ENCODE measurements around the gene SLAMF6. TPM values are rescaled to one million over a fixed set of nuclear protein-coding genes. Genes with fewer than 3 reads are reported as not detected.

SLAMF6 gene
- not detected in 2 replicates for total RNA-seq (2022)
- percentile 12 among the genes with signal in this experiment for Bru-seq, nascent RNA
- not detected for BruChase-seq, experiment 1, labeled RNA remaining after a 6-hour chase
- not detected for BruChase-seq, experiment 2, labeled RNA remaining after a 2-hour chase
- long read RNA-seq = 0 reads

DNA sequence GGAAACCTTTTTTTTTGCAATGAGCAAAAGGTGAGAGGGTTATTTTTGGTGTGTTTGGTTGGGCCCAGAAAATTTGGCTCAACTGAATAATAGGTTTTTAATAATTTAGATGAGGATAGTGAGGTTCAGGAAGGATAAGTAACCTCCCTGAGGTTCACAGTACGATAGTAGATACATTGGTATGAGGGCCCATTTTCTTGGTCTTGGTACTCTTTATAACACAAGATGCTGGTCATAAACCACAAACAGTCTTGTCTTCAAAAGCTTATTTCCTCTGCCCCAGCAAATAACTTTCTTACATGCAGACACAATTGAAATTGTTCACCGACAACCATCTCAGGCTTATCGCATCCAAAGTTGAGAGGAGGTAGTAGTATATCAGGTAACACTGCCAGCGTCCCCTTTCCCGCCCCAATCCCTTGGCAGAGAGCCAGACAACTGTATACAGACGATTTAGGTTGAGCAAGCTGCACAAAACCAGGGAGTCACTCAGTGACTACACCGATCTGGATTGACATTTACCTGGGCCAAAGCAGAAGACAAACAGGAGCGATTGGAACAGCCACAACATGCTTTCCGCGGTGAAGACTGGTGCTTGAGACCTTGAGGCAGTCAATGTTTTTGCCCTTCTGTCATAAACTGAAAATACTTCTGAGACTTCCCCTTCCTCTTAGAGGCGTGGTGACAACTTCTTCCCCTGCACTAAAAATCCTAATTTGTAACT, at the start of gene SLAMF6:
TSS of gene SLAMF6 (minus strand) at position 634 of the 724 bp plus-strand sequence. CDS start at position 571, 63 bp downstream.
- Mint-ChIP-seq H3K27me3 (ENCODE audit: unreplicated experiment) (peaks cover 11% of the 10 kb centered on the region), H3K27ac (ENCODE audit: unreplicated experiment) (no peak within 1 kb of the TSS), H3K9me3 (ENCODE audit: low read depth, unreplicated experiment) (peaks cover 5% of the 10 kb centered on the region), H3K4me3 (ENCODE audit: low read depth, unreplicated experiment) (no peak within 1 kb of the TSS), H3K36me3 (ENCODE audit: insufficient read depth, unreplicated experiment) (no peaks in the 10 kb centered on the region), H3K4me1 (ENCODE audit: low read depth, unreplicated experiment) (peaks cover 34% of the 10 kb centered on the region)
- CTCF ChIA-PET = interaction anchor here (0.7 kb wide), 1 partner anchor 289 kb away, joined by 3 read pairs; no protein-coding TSS in a partner anchor
- peak; percentile 27 for DNase-seq
- intact Hi-C loops (cut with micrococcal nuclease; ENCODE audit: unreplicated experiment) = no loop called here
- no TSS peak for BruUV-seq (replicated peaks)
- no peak for TF ChIP-seq CTCF (IDR thresholded peaks at IDR 0.05; ENCODE audit: unreplicated experiment)

DNA sequence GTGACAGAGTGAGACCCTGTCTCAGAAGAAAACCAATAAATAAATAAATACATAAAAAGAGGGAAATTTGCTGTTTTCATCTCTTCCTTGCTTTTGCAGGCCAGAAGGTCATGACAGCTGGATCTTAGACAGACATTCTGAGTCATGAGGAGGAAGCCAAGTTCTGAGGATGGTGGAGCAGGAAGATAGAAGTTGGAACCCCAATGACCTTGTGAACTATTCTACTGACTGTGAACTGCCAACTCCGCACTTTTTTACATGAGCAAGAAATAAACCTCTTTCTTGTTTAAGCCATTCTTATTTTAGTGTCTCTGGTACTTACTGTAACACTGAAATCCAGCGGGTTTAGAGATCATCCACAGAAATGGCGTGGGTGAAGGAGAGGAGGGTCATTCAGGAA, 47.8 kb upstream of the SLAMF6 start:
- BruUV-seq (replicated peaks) = no TSS peak

DNA sequence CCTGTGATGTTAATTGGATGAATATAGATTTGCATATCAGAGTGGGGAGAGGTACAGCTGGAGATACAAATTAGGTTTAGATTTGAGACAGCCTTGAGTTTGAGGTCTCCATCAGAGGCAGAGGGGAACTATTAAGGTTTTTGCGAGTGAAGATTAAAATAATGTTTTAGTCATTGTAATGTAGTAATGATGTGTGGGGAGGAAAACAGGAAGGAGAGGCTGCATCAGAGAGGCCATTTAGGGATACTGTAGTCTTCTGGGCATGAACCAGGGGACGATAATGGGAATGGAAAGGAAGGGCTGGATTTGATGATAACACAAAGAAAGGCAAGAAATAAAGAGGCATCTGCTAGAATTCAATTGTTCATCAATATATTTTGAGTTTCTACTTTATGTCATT, 46.8 kb upstream of the SLAMF6 start:
- H3K27me3 Mint-ChIP-seq (ENCODE audit: unreplicated experiment) = peaks cover 66% of the 10 kb centered on the region
- TF ChIP-seq CTCF (IDR thresholded peaks at IDR 0.05; ENCODE audit: unreplicated experiment) = no peak
- no peaks in the 10 kb centered on the region for H3K4me1 Mint-ChIP-seq (ENCODE audit: low read depth, unreplicated experiment)
- no TSS peak for BruUV-seq (replicated peaks)
- no peaks in the 10 kb centered on the region for H3K36me3 Mint-ChIP-seq (ENCODE audit: insufficient read depth, unreplicated experiment)
- intact Hi-C loops (cut with micrococcal nuclease; ENCODE audit: unreplicated experiment) = no loop called here
- DNase-seq = no peak
- H3K27ac Mint-ChIP-seq (ENCODE audit: unreplicated experiment) = no peak overlapping the region
- H3K9me3 Mint-ChIP-seq (ENCODE audit: low read depth, unreplicated experiment) = no peaks in the 10 kb centered on the region
- CTCF ChIA-PET = interaction anchor here (0.6 kb wide), 1 partner anchor 226 kb away, joined by 4 read pairs; no protein-coding TSS in a partner anchor
- H3K4me3 Mint-ChIP-seq (ENCODE audit: low read depth, unreplicated experiment) = no peak overlapping the region

More for the DNA sequence above, 47.8 kb upstream of the SLAMF6 start:
- no peak for DNase-seq
- Mint-ChIP-seq H3K36me3 (ENCODE audit: insufficient read depth, unreplicated experiment) (no peaks in the 10 kb centered on the region), H3K4me3 (ENCODE audit: low read depth, unreplicated experiment) (no peak overlapping the region), H3K4me1 (ENCODE audit: low read depth, unreplicated experiment) (no peaks in the 10 kb centered on the region), H3K27me3 (ENCODE audit: unreplicated experiment) (peaks cover 68% of the 10 kb centered on the region), H3K9me3 (ENCODE audit: low read depth, unreplicated experiment) (no peaks in the 10 kb centered on the region), H3K27ac (ENCODE audit: unreplicated experiment) (no peak overlapping the region)
- CTCF ChIA-PET = no interaction called here
- TF ChIP-seq CTCF (IDR thresholded peaks at IDR 0.05; ENCODE audit: unreplicated experiment) = no peak
- intact Hi-C loops (cut with micrococcal nuclease; ENCODE audit: unreplicated experiment) = no loop called here

DNA sequence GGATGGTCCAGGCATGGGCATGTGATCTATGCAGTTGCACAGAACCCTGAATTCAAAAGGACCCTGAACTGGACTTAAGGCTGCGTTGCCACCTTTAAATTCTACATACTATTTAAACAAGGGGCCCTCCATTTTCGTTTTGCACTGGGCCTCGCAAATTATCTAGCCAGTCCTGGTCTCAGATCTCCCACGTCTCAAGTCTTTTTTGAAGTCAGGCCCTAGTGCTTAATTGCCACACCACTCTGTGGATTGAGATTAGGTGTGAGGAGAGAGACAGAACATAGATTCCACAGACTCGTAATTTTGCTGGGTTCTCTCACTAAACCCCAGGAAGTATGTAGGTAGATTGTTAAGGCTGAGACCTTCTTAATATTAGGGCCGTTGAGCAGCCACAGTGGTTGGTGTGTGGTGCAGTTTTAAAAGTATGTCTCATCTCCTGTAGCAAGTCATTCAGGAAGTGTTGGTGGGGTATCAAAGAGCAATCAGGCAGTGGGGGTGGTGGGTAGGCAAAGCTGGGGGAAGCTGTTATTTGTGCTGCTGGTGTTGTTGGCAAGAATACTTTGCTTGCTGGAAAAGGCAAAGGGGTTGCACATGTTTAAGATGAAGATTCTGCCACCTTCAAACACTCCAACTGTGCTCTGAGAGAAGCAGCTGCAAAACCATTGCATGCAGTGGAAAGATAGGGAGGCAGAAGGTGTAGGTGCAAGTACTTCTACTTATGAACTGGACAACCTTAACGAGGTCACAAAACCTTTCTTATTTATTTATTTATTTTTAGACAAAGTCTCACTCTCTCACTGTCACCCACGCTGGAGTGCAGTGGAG, 45.0 kb upstream of the SLAMF6 start:
- Mint-ChIP-seq H3K9me3 (ENCODE audit: low read depth, unreplicated experiment) (no peaks in the 10 kb centered on the region), H3K27ac (ENCODE audit: unreplicated experiment) (no peak overlapping the region), H3K36me3 (ENCODE audit: insufficient read depth, unreplicated experiment) (no peaks in the 10 kb centered on the region), H3K4me3 (ENCODE audit: low read depth, unreplicated experiment) (no peak overlapping the region), H3K27me3 (ENCODE audit: unreplicated experiment) (peaks cover 53% of the 10 kb centered on the region), H3K4me1 (ENCODE audit: low read depth, unreplicated experiment) (no peaks in the 10 kb centered on the region)
- no peak for DNase-seq
- CTCF ChIA-PET = no interaction called here
- TF ChIP-seq CTCF (IDR thresholded peaks at IDR 0.05; ENCODE audit: unreplicated experiment) = no peak
- no TSS peak for BruUV-seq (replicated peaks)
- intact Hi-C loops (cut with micrococcal nuclease; ENCODE audit: unreplicated experiment) = no loop called here
